Peyer's patch (tissue), 4 donors: ENCODE results near the gene MYLK4.

ENCODE experiments used
- CTCF ChIP-seq, 6 experiments: fragments of 450-650 bp in 4 of 6; fragments of 200-600 bp in 2 of 6; sonication (generic) in 1 of 6; IDR thresholded peaks; one replicate each; pipeline ENCODE4 v1.5.1; 2017 to 2019; ENCODE audit warnings: antibody characterized with exemption in 6 of 6, mild to moderate bottlenecking in 3 of 6, moderate library complexity in 1 of 6
- POLR2A ChIP-seq, 2 donors: fragments of 450-650 bp; IDR thresholded peaks; one replicate each; pipeline ENCODE4 v1.5.1; 2017; ENCODE audit warnings: antibody characterized with exemption in 2 of 2, mild to moderate bottlenecking in 2 of 2, moderate library complexity in 2 of 2

- TF ChIP-seq POLR2A (IDR thresholded peaks at IDR 0.05) (no peak), CTCF (IDR thresholded peaks at IDR 0.05) (no peak)
These were observed 94.2 kb downstream of the MYLK4 start for GRCh38 chr6:2656460-2657079.
